Ishikawa (cell line): Measurements from ENCODE around the gene MCF2L.

ENCODE experiments used
- CEBPB ChIP-seq: IDR thresholded peaks from 2 replicates; pipeline ENCODE4 v1.6.1; 2012
- CREB1 ChIP-seq: IDR thresholded peaks from 2 replicates; pipeline ENCODE4 v1.6.1; 2012; ENCODE audit warnings: low read depth
- EGR1 ChIP-seq: IDR thresholded peaks from 2 replicates; pipeline ENCODE4 v1.6.1; 2012
- EP300 ChIP-seq: IDR thresholded peaks from 2 replicates; pipeline ENCODE4 v1.6.1; 2012; ENCODE audit warnings: borderline replicate concordance
- FOXM1 ChIP-seq: IDR thresholded peaks from 2 replicates; pipeline ENCODE4 v1.6.1; 2012; ENCODE audit warnings: low read depth, borderline replicate concordance
- MAX ChIP-seq: IDR thresholded peaks from 2 replicates; pipeline ENCODE4 v1.6.1; 2012
- RAD21 ChIP-seq: IDR thresholded peaks from 2 replicates; pipeline ENCODE4 v1.6.1; 2012; ENCODE audit warnings: low read depth
- REST ChIP-seq: IDR thresholded peaks from 2 replicates; pipeline ENCODE4 v1.6.1; 2012; ENCODE audit warnings: low read depth, mild to moderate bottlenecking
- TAF1 ChIP-seq: IDR thresholded peaks from 2 replicates; pipeline ENCODE4 v1.6.1; 2012; ENCODE audit warnings: low read depth, mild to moderate bottlenecking
- TCF12 ChIP-seq: IDR thresholded peaks from 2 replicates; pipeline ENCODE4 v1.6.1; 2012; ENCODE audit warnings: low read depth
- TEAD4 ChIP-seq: IDR thresholded peaks from 2 replicates; pipeline ENCODE4 v1.6.1; 2012
- YY1 ChIP-seq: IDR thresholded peaks from 2 replicates; pipeline ENCODE4 v1.6.1; 2012; ENCODE audit warnings: low read depth
- ZBTB7A ChIP-seq: IDR thresholded peaks from 2 replicates; pipeline ENCODE4 v1.6.1; 2012; ENCODE audit warnings: low read depth
- TF ChIP-seq, protein P1 (sequence below): IDR thresholded peaks from 2 replicates; pipeline ENCODE4 v1.6.1; 2012

Gene MCF2L

DNA sequence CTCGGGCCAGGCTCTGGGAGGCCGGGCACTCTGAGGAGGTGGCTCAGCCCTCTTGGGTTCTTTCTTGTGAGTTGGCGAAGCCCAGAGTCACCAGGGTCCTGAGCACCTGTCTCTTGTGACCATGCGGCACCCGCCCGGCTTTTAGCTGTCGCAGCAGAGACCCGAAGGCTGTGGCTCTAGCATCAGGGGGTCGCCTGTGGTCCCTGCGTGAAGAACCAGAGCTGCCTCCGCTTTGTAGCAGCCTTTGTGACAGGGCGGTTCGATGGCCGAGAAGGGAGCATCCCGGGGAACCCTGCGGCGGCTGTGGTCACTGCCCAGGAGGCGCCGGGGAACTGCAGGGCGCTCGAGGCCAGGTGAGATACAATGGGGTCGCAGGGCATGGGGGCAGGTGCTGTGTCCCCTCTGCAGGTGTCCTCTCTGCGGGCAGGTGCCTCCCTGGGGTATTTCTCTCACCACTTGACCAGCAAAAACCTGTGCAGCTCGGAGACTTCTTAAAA lies 10.4 kb downstream of the MCF2L start:
- TF ChIP-seq RAD21 (no peak), TEAD4 (no peak)

DNA sequence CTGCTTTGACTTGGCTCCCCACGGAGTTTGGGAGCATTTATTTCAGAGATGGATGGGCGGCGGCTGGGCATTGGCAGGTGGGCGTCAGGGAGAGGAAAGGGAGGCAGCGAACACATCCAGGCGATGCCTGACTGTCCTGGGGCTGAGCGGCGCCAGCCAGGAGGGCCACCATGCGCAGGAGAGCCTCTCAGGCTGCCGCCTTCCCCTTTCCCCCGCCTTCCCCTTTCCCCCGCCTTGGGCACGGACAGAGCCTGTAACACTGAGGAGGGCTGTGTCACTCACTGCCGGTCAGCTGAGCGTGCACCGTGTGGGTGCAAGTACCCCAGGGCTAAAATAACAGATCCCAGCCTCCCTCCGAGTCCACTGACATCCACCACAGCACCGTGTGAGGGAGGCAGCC lies 11.4 kb downstream of the MCF2L start:
- TF ChIP-seq RAD21 (no peak), YY1 (no peak), MAX (no peak), CREB1 (no peak), EGR1 (no peak), TAF1 (no peak)
- TF ChIP-seq, protein P1, sequence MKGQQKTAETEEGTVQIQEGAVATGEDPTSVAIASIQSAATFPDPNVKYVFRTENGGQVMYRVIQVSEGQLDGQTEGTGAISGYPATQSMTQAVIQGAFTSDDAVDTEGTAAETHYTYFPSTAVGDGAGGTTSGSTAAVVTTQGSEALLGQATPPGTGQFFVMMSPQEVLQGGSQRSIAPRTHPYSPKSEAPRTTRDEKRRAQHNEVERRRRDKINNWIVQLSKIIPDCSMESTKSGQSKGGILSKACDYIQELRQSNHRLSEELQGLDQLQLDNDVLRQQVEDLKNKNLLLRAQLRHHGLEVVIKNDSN: no peak

DNA sequence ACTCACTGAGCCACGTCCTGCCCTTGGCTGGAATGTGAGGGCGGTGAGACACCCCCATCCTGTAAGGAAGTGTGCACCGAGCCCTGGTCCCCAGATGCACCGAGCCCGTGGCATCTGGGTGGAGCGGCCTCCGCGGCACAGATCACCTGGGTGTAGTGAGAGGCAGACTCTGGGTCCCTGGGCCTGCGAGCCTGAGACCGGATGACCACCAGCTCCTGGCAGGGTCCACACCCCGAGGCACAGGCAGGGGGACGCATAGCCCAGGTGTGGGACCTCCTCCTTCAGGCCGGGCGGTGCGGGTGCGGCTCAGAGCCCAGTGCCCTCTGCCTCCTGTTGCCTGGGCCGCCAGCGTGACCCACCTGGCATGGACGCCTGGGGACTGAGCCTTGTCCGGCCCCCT lies 12.4 kb downstream of the MCF2L start:
- TF ChIP-seq ZBTB7A (no peak), MAX (no peak), EP300 (no peak), EGR1 (no peak), REST (no peak), CEBPB (no peak), RAD21 (no peak), TAF1 (no peak), TEAD4 (no peak), TCF12 (no peak)
- TF ChIP-seq, protein P1: no peak

GRCh38 chr13:112982281-112983041 lies 13.4 kb downstream of the MCF2L start:
- TF ChIP-seq EP300 (no peak), CREB1 (no peak), MAX (no peak), REST (no peak)

DNA sequence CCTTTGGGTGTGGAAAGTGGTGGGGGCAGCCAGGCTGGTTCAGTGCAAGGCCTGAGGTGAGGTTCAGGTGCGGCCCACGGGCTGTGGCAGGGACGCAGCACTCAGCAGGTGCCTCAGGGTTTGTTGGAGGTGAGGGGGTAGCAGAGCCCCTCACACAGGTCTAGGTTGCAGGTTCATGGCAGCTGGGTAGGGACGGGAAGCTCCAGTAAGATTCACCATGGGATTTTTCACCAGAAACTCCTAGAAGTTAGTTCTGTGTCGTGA lies 14.0 kb downstream of the MCF2L start:
- no peak for TF ChIP-seq TAF1
- no peak for TF ChIP-seq FOXM1
- TF ChIP-seq, protein P1: no peak
- TF ChIP-seq EP300: no peak
- no peak for TF ChIP-seq MAX
- no peak for TF ChIP-seq TEAD4
- TF ChIP-seq ZBTB7A: no peak
- TF ChIP-seq CEBPB: no peak
- TF ChIP-seq REST: no peak
- TF ChIP-seq EGR1: no peak
- TF ChIP-seq YY1: no peak
- TF ChIP-seq RAD21: no peak
- TF ChIP-seq TCF12: no peak
- TF ChIP-seq CREB1: no peak
